GM23248 (cell line): Measurements from ENCODE around the gene TEX264. TPM values are rescaled to one million over a fixed set of nuclear protein-coding genes. Genes with fewer than 3 reads are reported as not detected.
A peak's percentile ranks its signal among the peaks of the same experiment; 100 is the strongest.

Experiments
- DNase-seq: peaks from one replicate; pipeline ENCODE4 v3.0.0-alpha.2; 2015
- H2AFZ ChIP-seq: fragments of 200-600 bp; sonication (generic); 2 replicates; pipeline ENCODE4 v1.6.1; 2016; ENCODE audit warnings: antibody characterized with exemption
- H3F3A ChIP-seq: fragments of 200-600 bp; sonication (generic); 2 replicates; pipeline ENCODE4 v1.6.1; 2016; ENCODE audit warnings: mild to moderate bottlenecking, antibody characterized with exemption, mixed run types; ENCODE audit not compliant: insufficient read depth
- H3K27ac ChIP-seq: fragments of 200-600 bp; sonication (generic); 2 replicates; pipeline ENCODE4 v1.5.1; 2016; ENCODE audit warnings: mild to moderate bottlenecking
- H3K27me3 ChIP-seq: fragments of 200-600 bp; sonication (generic); replicated peaks from 2 replicates; pipeline ENCODE4 v1.6.1; 2016; ENCODE audit warnings: mild to moderate bottlenecking; ENCODE audit not compliant: insufficient read depth
- H3K36me3 ChIP-seq: fragments of 200-600 bp; sonication (generic); 2 replicates; pipeline ENCODE4 v1.6.1; 2016; ENCODE audit warnings: low read depth, mild to moderate bottlenecking
- H3K4me1 ChIP-seq: fragments of 200-600 bp; sonication (generic); 2 replicates; pipeline ENCODE4 v1.6.1; 2016; ENCODE audit warnings: mild to moderate bottlenecking; ENCODE audit not compliant: insufficient read depth
- H3K4me2 ChIP-seq: fragments of 200-600 bp; sonication (generic); one replicate; pipeline ENCODE4 v1.6.1; 2016; ENCODE audit warnings: mild to moderate bottlenecking; ENCODE audit not compliant: unreplicated experiment
- H3K4me3 ChIP-seq: fragments of 200-600 bp; sonication (generic); 2 replicates; pipeline ENCODE4 v1.5.1; 2016; ENCODE audit warnings: mild to moderate bottlenecking
- H3K79me2 ChIP-seq: fragments of 200-600 bp; sonication (generic); 2 replicates; pipeline ENCODE4 v1.6.1; 2016; ENCODE audit warnings: mild to moderate bottlenecking; ENCODE audit not compliant: insufficient read depth
- H3K9ac ChIP-seq: fragments of 200-600 bp; sonication (generic); 2 replicates; pipeline ENCODE4 v1.6.1; 2016; ENCODE audit warnings: mild to moderate bottlenecking
- H3K9me2 ChIP-seq: fragments of 200-600 bp; sonication (generic); 2 replicates; pipeline ENCODE4 v1.6.1; 2016; ENCODE audit warnings: mixed run types, mild to moderate bottlenecking, moderate library complexity; ENCODE audit not compliant: insufficient read depth
- H3K9me3 ChIP-seq: fragments of 200-600 bp; sonication (generic); one replicate; pipeline ENCODE4 v1.6.1; 2017; ENCODE audit warnings: low read depth
- H4K20me1 ChIP-seq: fragments of 200-600 bp; sonication (generic); 2 replicates; pipeline ENCODE4 v1.6.0; 2016; ENCODE audit not compliant: insufficient read depth
- EZH2 ChIP-seq: fragments of 200-600 bp; sonication (generic); IDR thresholded peaks from 2 replicates; pipeline ENCODE4 v1.6.1; 2018; ENCODE audit warnings: antibody characterized with exemption, mild to moderate bottlenecking; ENCODE audit not compliant: insufficient read depth, poor library complexity, severe bottlenecking
- EZH2phosphoT487 ChIP-seq: fragments of 200-600 bp; sonication (generic); IDR thresholded peaks from 2 replicates; pipeline ENCODE4 v1.6.1; 2018; ENCODE audit warnings: antibody characterized with exemption, moderate library complexity, mild to moderate bottlenecking, low read depth; ENCODE audit not compliant: insufficient read depth
- WGBS, 2 experiments: methylation state at CpG; one replicate each; pipeline ENCODE4 v1.1.6; 2015 to 2017; ENCODE audit warnings: low lambda C conversion rate in 2 of 2, low coverage in 1 of 2; ENCODE audit errors: missing lambda C conversion rate in 2 of 2; 5-methylcytosine and 5-hydroxymethylcytosine counted together
- in situ Hi-C: fragments of 300-500 bp; cut with MboI; formaldehyde crosslinking; loops from 2 replicates; pipeline ENCODE4 v1.15.0; 2020
- polyA plus RNA-seq: library from polyadenylated mRNA; unstranded; fragments of >200 nt; fragmentation: Nextera tagmentation; extraction: Ambion mirVana; gene quantifications from 2 replicates; pipeline ENCODE4 v1.2.1, GENCODE V29; 2016
- total RNA-seq: library from RNA; depleted of rRNA; stranded (reverse); fragments of >200 nt; shearing (Covaris generic); gene quantifications from 2 replicates; pipeline ENCODE4 v1.2.3, GENCODE V29; 2014

TEX264 gene
- total and polyA plus RNA-seq, 2 experiments from 2014 or later: 66.7 to 89.8 TPM

DNA sequence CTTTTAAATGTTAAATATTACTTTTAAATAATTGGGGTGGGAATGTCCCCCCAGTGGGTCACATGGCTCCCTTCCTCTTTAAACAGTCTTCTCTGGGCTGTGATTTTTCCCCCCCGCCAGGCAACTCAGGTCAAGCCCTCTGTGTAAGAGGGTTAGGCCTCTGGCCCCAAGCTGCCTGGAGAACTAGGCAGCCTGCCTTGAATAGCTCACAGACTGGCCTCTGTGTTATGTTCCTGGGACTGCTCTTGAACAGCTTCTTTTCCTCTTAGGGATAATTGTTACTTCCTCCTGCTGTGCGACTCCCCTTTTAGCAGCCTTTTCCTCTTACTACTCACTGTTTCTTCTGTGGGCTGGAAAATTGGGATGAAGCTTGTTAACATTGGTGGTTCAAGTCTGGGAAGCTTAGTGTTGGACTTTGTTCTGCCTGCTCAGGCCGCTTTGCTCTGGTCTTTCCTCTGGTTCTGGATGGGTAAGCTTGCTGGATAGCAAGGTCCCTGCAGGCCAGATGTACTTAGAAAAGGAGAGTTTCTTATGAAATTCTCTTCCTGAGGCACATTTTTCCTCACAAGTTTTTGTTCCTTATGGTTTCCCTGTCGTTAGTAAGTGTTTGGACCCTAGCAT lies 2.2 kb downstream of the TEX264 start:
- Histone ChIP-seq H3K9me2 (no peaks in the 10 kb centered on the region), H2AFZ (no peak overlapping the region), H3K79me2 (peaks cover 42% of the 10 kb centered on the region), H4K20me1 (no peaks in the 10 kb centered on the region), H3K36me3 (no peaks in the 10 kb centered on the region), H3K4me2 (no peak overlapping the region), H3K9me3 (no peaks in the 10 kb centered on the region), H3K4me3 (no peak overlapping the region), H3K4me1 (peaks cover 21% of the 10 kb centered on the region), H3K27ac (no peak overlapping the region), H3K27me3 (no peaks in the 10 kb centered on the region), H3F3A (peaks cover 41% of the 10 kb centered on the region), H3K9ac (no peak overlapping the region)
- TF ChIP-seq EZH2: no peak
- TF ChIP-seq EZH2phosphoT487: no peak
- in situ Hi-C loops: no loop called here
- 75 to 77% methylated on average over 4 of the region's 4 CpGs for WGBS, 2 experiments
- no peak for DNase-seq

DNA sequence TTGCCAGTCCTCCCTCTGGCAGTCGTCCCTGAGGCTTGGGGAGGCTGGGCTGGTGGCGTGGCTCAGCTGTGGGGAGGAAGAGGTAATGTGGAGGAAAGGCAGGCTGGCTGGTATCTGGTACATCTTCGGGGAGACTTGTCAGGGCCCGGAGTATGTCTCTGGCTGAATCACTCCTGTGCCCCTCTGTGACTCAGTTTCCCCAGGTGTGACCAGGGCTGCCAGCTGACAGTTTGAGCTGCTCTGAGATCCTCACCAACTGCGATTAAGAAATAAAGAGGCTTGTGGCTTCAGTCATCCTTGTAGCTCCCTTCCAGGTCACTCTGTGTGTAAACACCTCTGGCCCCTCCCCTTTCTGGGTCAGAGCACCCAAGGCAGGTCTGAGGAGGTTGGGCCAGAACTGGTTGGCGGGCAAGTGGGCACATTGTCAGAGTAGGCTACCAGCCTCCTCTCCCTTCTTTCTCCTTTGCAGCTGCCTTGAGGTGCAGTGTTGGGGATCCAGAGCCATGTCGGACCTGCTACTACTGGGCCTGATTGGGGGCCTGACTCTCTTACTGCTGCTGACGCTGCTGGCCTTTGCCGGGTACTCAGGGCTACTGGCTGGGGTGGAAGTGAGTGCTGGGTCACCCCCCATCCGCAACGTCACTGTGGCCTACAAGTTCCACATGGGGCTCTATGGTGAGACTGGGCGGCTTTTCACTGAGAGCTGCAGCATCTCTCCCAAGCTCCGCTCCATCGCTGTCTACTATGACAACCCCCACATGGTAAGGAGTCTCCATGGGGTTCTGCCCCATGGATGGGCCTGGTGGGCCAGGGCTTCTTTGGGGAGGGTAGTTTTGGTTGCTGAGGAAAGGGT lies 3.0 kb downstream of the TEX264 start:
- in situ Hi-C loops: no loop called here
- no peak overlapping the region for H3K27ac ChIP-seq

DNA sequence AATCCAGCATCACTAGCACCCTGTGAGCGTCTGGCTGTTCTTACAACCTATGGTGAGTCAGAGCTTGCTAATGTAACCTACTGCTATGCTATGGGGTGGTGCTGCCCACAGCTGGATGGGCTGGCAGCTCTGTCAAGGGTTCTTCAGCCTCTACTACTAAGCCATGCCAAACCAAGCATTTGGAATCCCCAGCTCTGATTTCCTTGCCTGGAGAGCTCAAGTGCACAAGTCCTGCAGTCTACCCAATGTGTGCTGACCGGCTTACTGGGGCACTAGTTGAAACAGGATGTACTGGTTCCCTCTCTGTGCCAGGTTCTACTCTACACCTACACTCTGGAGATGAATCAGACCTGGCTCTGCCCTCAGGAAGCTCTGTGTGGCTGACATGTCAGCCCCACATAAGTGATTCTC lies 4.2 kb downstream of the TEX264 start:
- peak; percentile 85 for DNase-seq
- H3K9ac ChIP-seq: no peak overlapping the region; the same call in 1 of the 2 replicates
- TF ChIP-seq EZH2phosphoT487: no peak
- TF ChIP-seq EZH2: no peak
- peak overlapping the region; percentile 55 for H3K4me2 ChIP-seq
- no peaks in the 10 kb centered on the region for H3K9me2 ChIP-seq
- H3K36me3 ChIP-seq: no peaks in the 10 kb centered on the region
- H3K27me3 ChIP-seq: no peaks in the 10 kb centered on the region
- no peak overlapping the region for H2AFZ ChIP-seq
- H3K4me1 ChIP-seq: peaks cover 21% of the 10 kb centered on the region
- peak overlapping the region; percentile 56 for H3K27ac ChIP-seq
- peaks cover 30% of the 10 kb centered on the region for H3F3A ChIP-seq
- 44 to 48% methylated on average over 2 of the region's 2 CpGs for WGBS, 2 experiments
- H3K79me2 ChIP-seq: peaks cover 61% of the 10 kb centered on the region
- H3K4me3 ChIP-seq: no peak overlapping the region
- H4K20me1 ChIP-seq: no peaks in the 10 kb centered on the region
- H3K9me3 ChIP-seq: no peaks in the 10 kb centered on the region
- in situ Hi-C loops: no loop called here

More for the DNA sequence above, 3.0 kb downstream of the TEX264 start:
- H3K79me2 ChIP-seq: peaks cover 49% of the 10 kb centered on the region
- H3K4me2 ChIP-seq: no peak overlapping the region
- H4K20me1 ChIP-seq: no peaks in the 10 kb centered on the region
- TF ChIP-seq EZH2phosphoT487 (no peak), EZH2 (no peak)
- H3F3A ChIP-seq: peaks cover 33% of the 10 kb centered on the region
- H3K4me3 ChIP-seq: no peak overlapping the region
- WGBS, 2 experiments: 92 to 95% methylated on average over 13 to 14 of the region's 14 CpGs
- H3K36me3 ChIP-seq: no peaks in the 10 kb centered on the region
- no peak for DNase-seq
- no peak overlapping the region for H3K9ac ChIP-seq
- H2AFZ ChIP-seq: no peak overlapping the region
- H3K9me2 ChIP-seq: no peaks in the 10 kb centered on the region
- H3K4me1 ChIP-seq: peaks cover 21% of the 10 kb centered on the region
- no peaks in the 10 kb centered on the region for H3K27me3 ChIP-seq
- no peaks in the 10 kb centered on the region for H3K9me3 ChIP-seq

DNA sequence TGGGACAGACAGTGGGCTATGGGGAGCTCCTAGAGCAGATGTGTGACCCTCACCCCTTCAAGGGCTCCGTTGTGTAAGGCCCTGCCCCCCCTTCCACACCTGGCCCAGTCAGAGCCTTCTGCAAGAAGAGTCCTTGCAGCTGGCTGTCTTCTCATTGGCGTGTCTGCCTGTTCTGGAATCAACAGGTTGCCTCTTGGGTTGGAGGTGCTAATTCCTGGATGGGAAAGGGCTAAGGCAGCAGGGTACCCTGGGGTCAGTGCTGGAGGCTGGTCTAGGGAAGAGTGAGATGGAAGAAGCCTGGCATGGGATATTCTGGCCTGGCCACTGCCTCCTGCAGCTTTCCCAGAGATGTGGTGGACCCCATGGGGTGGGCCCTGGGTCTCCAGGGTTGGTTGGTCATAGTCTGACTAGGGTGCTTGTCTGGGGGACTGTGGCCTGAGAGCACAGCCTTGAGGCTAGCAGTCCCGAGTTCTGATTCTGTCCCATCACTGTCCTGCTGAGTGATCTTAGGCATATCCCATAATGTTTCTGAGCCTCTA lies 5.1 kb downstream of the TEX264 start:
- WGBS, 2 experiments: 86 to 96% methylated on average over 2 to 3 of the region's 3 CpGs
- H3K4me2 ChIP-seq: no peak overlapping the region
- in situ Hi-C loops: no loop called here
- peaks cover 61% of the 10 kb centered on the region for H3K79me2 ChIP-seq
- no peaks in the 10 kb centered on the region for H3K27me3 ChIP-seq
- no peaks in the 10 kb centered on the region for H3K36me3 ChIP-seq
- no peaks in the 10 kb centered on the region for H3K9me3 ChIP-seq
- H3K9ac ChIP-seq: no peak overlapping the region
- H3K4me3 ChIP-seq: no peak overlapping the region
- no peaks in the 10 kb centered on the region for H4K20me1 ChIP-seq
- peaks cover 25% of the 10 kb centered on the region for H3F3A ChIP-seq
- TF ChIP-seq EZH2phosphoT487 (no peak), EZH2 (no peak)
- no peak overlapping the region for H2AFZ ChIP-seq
- peaks cover 24% of the 10 kb centered on the region for H3K4me1 ChIP-seq
- DNase-seq: no peak
- no peaks in the 10 kb centered on the region for H3K9me2 ChIP-seq
- no peak overlapping the region for H3K27ac ChIP-seq
